Psoas muscle (tissue), 8 donors: Measurements from ENCODE around the gene GRID2. TPM values are rescaled to one million over a fixed set of nuclear protein-coding genes. Genes with fewer than 3 reads are reported as not detected.

Experiments
- ATAC-seq, 4 donors: fragments of 200-7000 bp; cut with Tn5 transposase; one replicate each; pipeline ENCODE4 v1.9.1; 2020; ENCODE audit warnings: moderate library complexity in 3 of 4, mild to moderate bottlenecking in 2 of 4
- DNase-seq, 2 donors: peaks; one replicate each; pipeline ENCODE4 v3.0.0-alpha.2; 2020
- H3K27ac ChIP-seq: fragments of 200-600 bp; one replicate; pipeline ENCODE4 v1.8.0; 2022
- H3K27me3 ChIP-seq, 3 donors: fragments of 200-600 bp in 1 of 3; one replicate each; pipeline versions ENCODE4 v1.6.1 to v1.8.0; 2013 to 2022; ENCODE audit warnings: low read length in 2 of 3, mild to moderate bottlenecking in 2 of 3, moderate library complexity in 1 of 3; ENCODE audit not compliant: insufficient read depth in 3 of 3
- H3K36me3 ChIP-seq, 2 donors: fragments of 200-600 bp in 1 of 2; one replicate each; pipeline versions ENCODE4 v1.6.1 to v1.8.0; 2013 to 2022; ENCODE audit warnings: low read depth in 1 of 2, mild to moderate bottlenecking in 1 of 2, moderate library complexity in 1 of 2; ENCODE audit not compliant: insufficient read depth in 1 of 2
- H3K4me1 ChIP-seq: fragments of 200-600 bp; one replicate; pipeline ENCODE4 v1.8.0; 2022
- H3K4me3 ChIP-seq: fragments of 200-600 bp; one replicate; pipeline ENCODE4 v1.8.0; 2022; ENCODE audit warnings: mild to moderate bottlenecking
- H3K9me3 ChIP-seq: fragments of 200-600 bp; one replicate; pipeline ENCODE4 v1.8.0; 2022
- CTCF ChIP-seq: fragments of 200-600 bp; IDR thresholded peaks from one replicate; pipeline ENCODE4 v1.8.0; 2022; ENCODE audit warnings: antibody characterized with exemption
- WGBS, 3 donors: extraction: QIAGEN DNeasy Blood & Tissue Kit; methylation state at CpG; one replicate each; pipeline versions ENCODE4 v1.1.6 to v1.1.7; 2013; 5-methylcytosine and 5-hydroxymethylcytosine counted together
- intact Hi-C, 2 donors: fragments of 100-400 bp; cut with DNase I; formaldehyde crosslinking; loops; one replicate each; pipeline versions ENCODE4 v1.11.0 to v1.14.2; 2022
- polyA plus RNA-seq, 3 donors: library from polyadenylated mRNA; stranded (reverse); fragments of 200-250 nt; gene quantifications; one replicate each; pipeline ENCODE4 v1.2.3, GENCODE V29; 2013
- total RNA-seq, 4 donors: library from RNA; stranded (reverse); fragmentation: NEBNext Ultra II Directional in 2 of 4; extraction: Animal tissue kit (Norgen Biotek cat#: 25700) in 2 of 4; gene quantifications; one replicate each; pipeline versions ENCODE4 v1.2.1 to v1.2.4, GENCODE V29; 2021 to 2023
- donor health status: healthy with polysubstance abuse.
- donor health status: DM: no; HTN: no; CAD: no; lungs with moderate emphysema.
- donor health status: Bipolar disorder and iron deficiency.
- donor health status: healthy.
- donor health status: DM: yes; HTN: yes; CAD: no.
- donor health status: DM: no; HTN: no; CAD: no.
- donor health status: DM: no; HTN: no; CAD: no.
- donor health status: DM: yes; HTN: yes; CAD: no.

Gene GRID2
- total and polyA plus RNA-seq, 7 donors: not detected

DNA sequence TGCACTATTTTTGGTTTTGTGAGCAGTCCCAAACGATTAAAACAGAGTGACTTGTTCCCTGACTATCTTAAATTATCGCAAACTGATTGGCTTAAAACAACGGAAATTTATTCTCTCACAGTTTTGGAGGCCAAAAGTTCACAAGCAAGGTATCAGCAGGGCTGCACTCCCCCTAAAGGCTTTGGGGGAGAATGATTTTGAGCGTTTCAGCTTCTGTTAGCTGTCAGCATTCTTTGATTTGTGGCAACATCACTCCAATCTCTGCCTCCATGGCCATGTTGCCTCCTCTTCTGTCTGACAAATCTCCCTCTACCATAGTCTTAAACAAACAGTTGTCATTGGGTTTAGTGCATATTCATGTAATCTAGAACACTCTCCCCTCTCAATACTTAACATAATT lies 1065.2 kb downstream of the GRID2 start:
- H3K4me3 ChIP-seq: no peak overlapping the region
- DNase-seq (no peak), ATAC-seq (no peak)
- peaks cover 4% of the 10 kb centered on the region for H3K9me3 ChIP-seq
- intact Hi-C loops: no loop called here
- 61 to 66% (median 61%) methylated on average over 4 of the region's 4 CpGs for WGBS, 3 donors
- H3K36me3 ChIP-seq: no peaks in the 10 kb centered on the region
- no peak for TF ChIP-seq CTCF
- H3K4me1 ChIP-seq: no peaks in the 10 kb centered on the region
- no peaks in the 10 kb centered on the region for H3K27me3 ChIP-seq
- no peak overlapping the region for H3K27ac ChIP-seq

GRCh38 chr4:93370256-93370655 lies 1066.5 kb downstream of the GRID2 start:
- no peak overlapping the region for H3K4me3 ChIP-seq
- TF ChIP-seq CTCF: no peak
- H3K9me3 ChIP-seq: no peaks in the 10 kb centered on the region
- DNase-seq: no peak
- 83 to 93% (median 92%) methylated on average over 6 of the region's 6 CpGs for WGBS, 3 donors
- ATAC-seq: no peak
- intact Hi-C loops: no loop called here
- H3K27ac ChIP-seq: no peak overlapping the region
- no peaks in the 10 kb centered on the region for H3K4me1 ChIP-seq
- no peaks in the 10 kb centered on the region for H3K27me3 ChIP-seq
- no peaks in the 10 kb centered on the region for H3K36me3 ChIP-seq

GRCh38 chr4:93373893-93374860 lies 1070.4 kb downstream of the GRID2 start:
- WGBS, 3 donors: 79 to 86% (median 85%) methylated on average over 4 of the region's 4 CpGs
- no peaks in the 10 kb centered on the region for H3K4me1 ChIP-seq
- H3K27me3 ChIP-seq: no peaks in the 10 kb centered on the region
- H3K4me3 ChIP-seq: no peak overlapping the region
- DNase-seq (no peak), ATAC-seq (no peak)
- intact Hi-C loops: no loop called here
- H3K27ac ChIP-seq: no peak overlapping the region
- no peaks in the 10 kb centered on the region for H3K9me3 ChIP-seq
- TF ChIP-seq CTCF: no peak
- no peaks in the 10 kb centered on the region for H3K36me3 ChIP-seq

GRCh38 chr4:93384241-93384640 lies 1080.5 kb downstream of the GRID2 start:
- Histone ChIP-seq H3K9me3 (no peaks in the 10 kb centered on the region), H3K27ac (no peak overlapping the region), H3K4me3 (no peak overlapping the region), H3K4me1 (no peaks in the 10 kb centered on the region), H3K27me3 (no peaks in the 10 kb centered on the region), H3K36me3 (no peaks in the 10 kb centered on the region)
- ATAC-seq (no peak), DNase-seq (no peak)
- no peak for TF ChIP-seq CTCF
- WGBS, 3 donors: 85 to 88% (median 88%) methylated on average over 2 of the region's 2 CpGs
- intact Hi-C loops: no loop called here
